HCT116 (cell line): ENCODE measurements around the gene NOTCH1. TPM values are rescaled to one million over a fixed set of nuclear protein-coding genes. Genes with fewer than 3 reads are reported as not detected.

ENCODE experiments used
- ATAC-seq: fragments of 200-7000 bp; cut with Tn5 transposase; 2 replicates; pipeline ENCODE4 v1.9.1; 2020; ENCODE audit warnings: mild to moderate bottlenecking, moderate library complexity
- BruUV-seq: library from RNA; stranded (reverse); fragments of 400-500 nt; replicated peaks from 2 replicates; lab custom pipeline; 2021; lab: Mats Ljungman, UMichigan
- CTCF ChIA-PET: fragments of 300-600 bp; sonication (Branson Sonifier 250); formaldehyde crosslinking; loops from one replicate; lab custom pipeline; 2021; ENCODE audit warnings: antibody characterized with exemption; lab: Charles Lee
- POLR2A ChIA-PET: fragments of 300-600, 350-600 bp; sonication (Branson Sonifier 250); formaldehyde crosslinking; loops from one replicate; lab custom pipeline; 2021; ENCODE audit warnings: antibody characterized with exemption; lab: Charles Lee
- RAD21 ChIA-PET, 2 experiments: fragments of 300-600 bp; sonication (Branson Sonifier 250); formaldehyde crosslinking; loops; one replicate each; lab custom pipeline; 2023; ENCODE audit warnings: low total read pairs in 2 of 2; ENCODE audit not compliant: uncharacterized antibody in 2 of 2, unreplicated experiment in 2 of 2, low non-redundant PET in 1 of 2; lab: Charles Lee
- DNase-seq: peaks from one replicate; pipeline ENCODE4 v3.0.0-alpha.2; 2010; ENCODE audit warnings: low read depth, low spot score
- H2AFZ ChIP-seq: fragments of 200-600 bp; shearing (Covaris generic), sonication (generic); 2 replicates; pipeline ENCODE4 v1.6.1; 2017; ENCODE audit warnings: low read depth, mixed run types, mixed read lengths, antibody characterized with exemption, low read length; ENCODE audit not compliant: poor library complexity, severe bottlenecking
- H3K27ac ChIP-seq: 2 replicates; pipeline ENCODE4 v1.5.1; 2012; ENCODE audit warnings: low read depth, low read length
- H3K27me3 ChIP-seq: fragments of 200-600 bp; sonication (generic); 2 replicates; pipeline ENCODE4 v1.6.1; 2016; ENCODE audit warnings: mixed run types, low read length, mixed read lengths; ENCODE audit not compliant: insufficient read depth
- H3K36me3 ChIP-seq, 2 experiments: fragments of 200-500 bp in 1 of 2; fragments of 200-600 bp in 1 of 2; sonication (Bioruptor generic) in 1 of 2; sonication (generic) in 1 of 2; 2 replicates each; pipeline versions ENCODE4 v1.5.1 to v1.6.1; 2014 to 2016; ENCODE audit warnings: low read length in 2 of 2, inconsistent platforms in 1 of 2, mixed read lengths in 1 of 2, mixed run types in 1 of 2; ENCODE audit not compliant: insufficient read depth in 2 of 2, control insufficient read depth in 1 of 2
- H3K4me1 ChIP-seq, 2 experiments: fragments of 200-600 bp in 1 of 2; sonication (generic) in 1 of 2; 2 replicates each; pipeline versions ENCODE4 v1.5.1 to v1.6.1; 2012 to 2017; ENCODE audit warnings: low read length in 2 of 2, inconsistent platforms in 1 of 2, mild to moderate bottlenecking in 1 of 2, mixed read lengths in 1 of 2, mixed run types in 1 of 2, moderate library complexity in 1 of 2; ENCODE audit not compliant: insufficient read depth in 2 of 2, control insufficient read depth in 1 of 2
- H3K4me2 ChIP-seq: fragments of 200-600 bp; sonication (generic); 2 replicates; pipeline ENCODE4 v1.6.1; 2017; ENCODE audit warnings: mixed run types, low read length, mixed read lengths
- H3K4me3 ChIP-seq, 2 experiments: fragments of 200-600 bp in 1 of 2; sonication (generic) in 1 of 2; replicated peaks in 1 of 2; 2 replicates each; pipeline ENCODE4 v1.5.1; 2011 to 2016; ENCODE audit warnings: low read length in 2 of 2, control low read depth in 1 of 2, low read depth in 1 of 2, mild to moderate bottlenecking in 1 of 2, mixed read lengths in 1 of 2, mixed run types in 1 of 2
- H3K79me2 ChIP-seq: fragments of 200-600 bp; sonication (generic); 2 replicates; pipeline ENCODE4 v1.6.1; 2017; ENCODE audit warnings: mild to moderate bottlenecking, mixed run types, low read length, moderate library complexity, mixed read lengths; ENCODE audit not compliant: insufficient read depth
- H3K9ac ChIP-seq: fragments of 200-600 bp; sonication (generic); 2 replicates; pipeline ENCODE4 v1.6.1; 2016; ENCODE audit warnings: low read length, mixed read lengths
- H3K9me2 ChIP-seq: fragments of 200-600 bp; sonication (generic), shearing (Covaris generic); 2 replicates; pipeline ENCODE4 v1.6.1; 2017; ENCODE audit warnings: mixed run types, mild to moderate bottlenecking, moderate library complexity; ENCODE audit not compliant: insufficient read depth
- H3K9me3 ChIP-seq, 2 experiments: fragments of 200-500 bp in 1 of 2; fragments of 200-600 bp in 1 of 2; sonication (Bioruptor generic) in 1 of 2; sonication (generic) in 1 of 2; 2 replicates each; pipeline ENCODE4 v1.6.1; 2014 to 2017; ENCODE audit warnings: low read length in 2 of 2, mixed read lengths in 2 of 2, inconsistent platforms in 1 of 2, low read depth in 1 of 2, mild to moderate bottlenecking in 1 of 2, mixed run types in 1 of 2, moderate library complexity in 1 of 2; ENCODE audit not compliant: control insufficient read depth in 1 of 2, insufficient read depth in 1 of 2
- H4K20me1 ChIP-seq: fragments of 200-600 bp; sonication (generic), shearing (Covaris generic); 2 replicates; pipeline ENCODE4 v1.6.1; 2017; ENCODE audit warnings: mixed run types, mild to moderate bottlenecking, moderate library complexity; ENCODE audit not compliant: insufficient read depth
- CBX3 ChIP-seq: IDR thresholded peaks from 2 replicates; pipeline ENCODE4 v1.6.1; 2012; ENCODE audit warnings: low read depth
- CEBPB ChIP-seq: IDR thresholded peaks from 2 replicates; pipeline ENCODE4 v1.6.1; 2012; ENCODE audit warnings: low read depth
- EGR1 ChIP-seq: IDR thresholded peaks from 2 replicates; pipeline ENCODE4 v1.6.1; 2012; ENCODE audit warnings: low read depth
- EZH2phosphoT487 ChIP-seq: fragments of 200-600 bp; IDR thresholded peaks from 2 replicates; pipeline ENCODE4 v1.6.1; 2018; ENCODE audit warnings: antibody characterized with exemption, borderline replicate concordance
- FOSL1 ChIP-seq: IDR thresholded peaks from 2 replicates; pipeline ENCODE4 v1.6.1; 2012; ENCODE audit warnings: low read depth
- RAD21 ChIP-seq: IDR thresholded peaks from 2 replicates; pipeline ENCODE4 v1.6.1; 2012; ENCODE audit warnings: low read depth, mild to moderate bottlenecking
- REST ChIP-seq: IDR thresholded peaks from 2 replicates; pipeline ENCODE4 v1.6.1; 2012; ENCODE audit warnings: low read depth
- SRF ChIP-seq: IDR thresholded peaks from 2 replicates; pipeline ENCODE4 v1.6.1; 2012; ENCODE audit warnings: low read depth
- intact Hi-C: fragments of 100-400 bp; cut with micrococcal nuclease; formaldehyde crosslinking; loops from 2 replicates; pipeline ENCODE4 v1.10.0; 2022
- total RNA-seq: library from RNA; stranded (reverse); gene quantifications from one replicate; pipeline ENCODE4 v1.2.1, GENCODE V29; 2021; ENCODE audit not compliant: unreplicated experiment

NOTCH1 gene
- total RNA-seq, 1 experiment from 2014 or later, result 36.2 TPM

- no peak for ATAC-seq
- DNase-seq, result no peak
- TF ChIP-seq SRF (no peak), RAD21 (no peak), CBX3 (no peak), CEBPB (no peak), EGR1 (no peak), FOSL1 (no peak), REST (no peak), EZH2phosphoT487 (no peak)
- H3K9me2 ChIP-seq, result no peaks in the 10 kb centered on the region
- RAD21 ChIA-PET, result no interaction called here
- no peak overlapping the region for H3K4me2 ChIP-seq
- H3K36me3 ChIP-seq, result peaks cover 15 to 29% of the 10 kb centered on the region in 2 experiments
- H3K9ac ChIP-seq, result no peak overlapping the region
- no peaks in the 10 kb centered on the region for H3K4me1 ChIP-seq
- BruUV-seq, result no TSS peak
- intact Hi-C loops, result no loop called here
- no peaks in the 10 kb centered on the region for H3K27me3 ChIP-seq
- no peak overlapping the region for H3K27ac ChIP-seq
- no peaks in the 10 kb centered on the region for H3K79me2 ChIP-seq
- no peak overlapping the region for H2AFZ ChIP-seq
- no peaks in the 10 kb centered on the region for H3K9me3 ChIP-seq
- POLR2A ChIA-PET, result no interaction called here
- CTCF ChIA-PET, result no interaction called here
- no peaks in the 10 kb centered on the region for H4K20me1 ChIP-seq
- H3K4me3 ChIP-seq, result no peak overlapping the region
Observed at GRCh38 chr9:136508729-136509500, 36.9 kb downstream of the NOTCH1 start.
